HCT116 (cell line): Measurements from ENCODE around the gene CACNB2. TPM values are rescaled to one million over a fixed set of nuclear protein-coding genes. Genes with fewer than 3 reads are reported as not detected.

Experiments used
- ATAC-seq: fragments of 200-7000 bp; cut with Tn5 transposase; 2 replicates; pipeline ENCODE4 v1.9.1; 2020; ENCODE audit warnings: mild to moderate bottlenecking, moderate library complexity
- BruUV-seq: library from RNA; stranded (reverse); fragments of 400-500 nt; replicated peaks from 2 replicates; lab custom pipeline; 2021; lab: Mats Ljungman, UMichigan
- CTCF ChIA-PET: fragments of 300-600 bp; sonication (Branson Sonifier 250); formaldehyde crosslinking; loops from one replicate; lab custom pipeline; 2021; ENCODE audit warnings: antibody characterized with exemption; lab: Charles Lee
- POLR2A ChIA-PET: fragments of 300-600, 350-600 bp; sonication (Branson Sonifier 250); formaldehyde crosslinking; loops from one replicate; lab custom pipeline; 2021; ENCODE audit warnings: antibody characterized with exemption; lab: Charles Lee
- RAD21 ChIA-PET, 2 experiments: fragments of 300-600 bp; sonication (Branson Sonifier 250); formaldehyde crosslinking; loops; one replicate each; lab custom pipeline; 2023; ENCODE audit warnings: low total read pairs in 2 of 2; ENCODE audit not compliant: uncharacterized antibody in 2 of 2, unreplicated experiment in 2 of 2, low non-redundant PET in 1 of 2; lab: Charles Lee
- DNase-seq: peaks from one replicate; pipeline ENCODE4 v3.0.0-alpha.2; 2010; ENCODE audit warnings: low read depth, low spot score
- H2AFZ ChIP-seq: fragments of 200-600 bp; shearing (Covaris generic), sonication (generic); 2 replicates; pipeline ENCODE4 v1.6.1; 2017; ENCODE audit warnings: low read depth, mixed run types, mixed read lengths, antibody characterized with exemption, low read length; ENCODE audit not compliant: poor library complexity, severe bottlenecking
- H3K27ac ChIP-seq: 2 replicates; pipeline ENCODE4 v1.5.1; 2012; ENCODE audit warnings: low read depth, low read length
- H3K27me3 ChIP-seq: fragments of 200-600 bp; sonication (generic); 2 replicates; pipeline ENCODE4 v1.6.1; 2016; ENCODE audit warnings: mixed run types, low read length, mixed read lengths; ENCODE audit not compliant: insufficient read depth
- H3K36me3 ChIP-seq, 2 experiments: fragments of 200-500 bp in 1 of 2; fragments of 200-600 bp in 1 of 2; sonication (Bioruptor generic) in 1 of 2; sonication (generic) in 1 of 2; 2 replicates each; pipeline versions ENCODE4 v1.5.1 to v1.6.1; 2014 to 2016; ENCODE audit warnings: low read length in 2 of 2, inconsistent platforms in 1 of 2, mixed read lengths in 1 of 2, mixed run types in 1 of 2; ENCODE audit not compliant: insufficient read depth in 2 of 2, control insufficient read depth in 1 of 2
- H3K4me1 ChIP-seq, 2 experiments: fragments of 200-600 bp in 1 of 2; sonication (generic) in 1 of 2; 2 replicates each; pipeline versions ENCODE4 v1.5.1 to v1.6.1; 2012 to 2017; ENCODE audit warnings: low read length in 2 of 2, inconsistent platforms in 1 of 2, mild to moderate bottlenecking in 1 of 2, mixed read lengths in 1 of 2, mixed run types in 1 of 2, moderate library complexity in 1 of 2; ENCODE audit not compliant: insufficient read depth in 2 of 2, control insufficient read depth in 1 of 2
- H3K4me2 ChIP-seq: fragments of 200-600 bp; sonication (generic); 2 replicates; pipeline ENCODE4 v1.6.1; 2017; ENCODE audit warnings: mixed run types, low read length, mixed read lengths
- H3K4me3 ChIP-seq, 2 experiments: fragments of 200-600 bp in 1 of 2; sonication (generic) in 1 of 2; replicated peaks in 1 of 2; 2 replicates each; pipeline ENCODE4 v1.5.1; 2011 to 2016; ENCODE audit warnings: low read length in 2 of 2, control low read depth in 1 of 2, low read depth in 1 of 2, mild to moderate bottlenecking in 1 of 2, mixed read lengths in 1 of 2, mixed run types in 1 of 2
- H3K79me2 ChIP-seq: fragments of 200-600 bp; sonication (generic); 2 replicates; pipeline ENCODE4 v1.6.1; 2017; ENCODE audit warnings: mild to moderate bottlenecking, mixed run types, low read length, moderate library complexity, mixed read lengths; ENCODE audit not compliant: insufficient read depth
- H3K9ac ChIP-seq: fragments of 200-600 bp; sonication (generic); 2 replicates; pipeline ENCODE4 v1.6.1; 2016; ENCODE audit warnings: low read length, mixed read lengths
- H3K9me2 ChIP-seq: fragments of 200-600 bp; sonication (generic), shearing (Covaris generic); 2 replicates; pipeline ENCODE4 v1.6.1; 2017; ENCODE audit warnings: mixed run types, mild to moderate bottlenecking, moderate library complexity; ENCODE audit not compliant: insufficient read depth
- H3K9me3 ChIP-seq, 2 experiments: fragments of 200-500 bp in 1 of 2; fragments of 200-600 bp in 1 of 2; sonication (Bioruptor generic) in 1 of 2; sonication (generic) in 1 of 2; 2 replicates each; pipeline ENCODE4 v1.6.1; 2014 to 2017; ENCODE audit warnings: low read length in 2 of 2, mixed read lengths in 2 of 2, inconsistent platforms in 1 of 2, low read depth in 1 of 2, mild to moderate bottlenecking in 1 of 2, mixed run types in 1 of 2, moderate library complexity in 1 of 2; ENCODE audit not compliant: control insufficient read depth in 1 of 2, insufficient read depth in 1 of 2
- H4K20me1 ChIP-seq: fragments of 200-600 bp; sonication (generic), shearing (Covaris generic); 2 replicates; pipeline ENCODE4 v1.6.1; 2017; ENCODE audit warnings: mixed run types, mild to moderate bottlenecking, moderate library complexity; ENCODE audit not compliant: insufficient read depth
- EGR1 ChIP-seq: IDR thresholded peaks from 2 replicates; pipeline ENCODE4 v1.6.1; 2012; ENCODE audit warnings: low read depth
- EZH2phosphoT487 ChIP-seq: fragments of 200-600 bp; IDR thresholded peaks from 2 replicates; pipeline ENCODE4 v1.6.1; 2018; ENCODE audit warnings: antibody characterized with exemption, borderline replicate concordance
- FOSL1 ChIP-seq: IDR thresholded peaks from 2 replicates; pipeline ENCODE4 v1.6.1; 2012; ENCODE audit warnings: low read depth
- JUND ChIP-seq: IDR thresholded peaks from 2 replicates; pipeline ENCODE4 v1.6.1; 2012
- MAX ChIP-seq: IDR thresholded peaks from 2 replicates; pipeline ENCODE4 v1.6.1; 2012
- POLR2A ChIP-seq: IDR thresholded peaks from 2 replicates; pipeline ENCODE4 v1.7.0; 2011; ENCODE audit warnings: borderline replicate concordance; ENCODE audit not compliant: insufficient read depth, insufficient read length; ENCODE audit errors: extremely low read depth
- POLR2AphosphoS5 ChIP-seq: IDR thresholded peaks from 2 replicates; pipeline ENCODE4 v1.6.1; 2011; ENCODE audit warnings: mild to moderate bottlenecking, low read depth, low read length, moderate library complexity
- RAD21 ChIP-seq: IDR thresholded peaks from 2 replicates; pipeline ENCODE4 v1.6.1; 2012; ENCODE audit warnings: low read depth, mild to moderate bottlenecking
- REST ChIP-seq: IDR thresholded peaks from 2 replicates; pipeline ENCODE4 v1.6.1; 2012; ENCODE audit warnings: low read depth
- SIN3A ChIP-seq: IDR thresholded peaks from 2 replicates; pipeline ENCODE4 v1.6.1; 2012; ENCODE audit warnings: low read depth
- SP1 ChIP-seq: IDR thresholded peaks from 2 replicates; pipeline ENCODE4 v1.6.1; 2012; ENCODE audit warnings: low read depth
- SRF ChIP-seq: IDR thresholded peaks from 2 replicates; pipeline ENCODE4 v1.6.1; 2012; ENCODE audit warnings: low read depth
- YY1 ChIP-seq: IDR thresholded peaks from 2 replicates; pipeline ENCODE4 v1.6.1; 2011; ENCODE audit warnings: low read length, low read depth, moderate library complexity, mild to moderate bottlenecking; ENCODE audit not compliant: insufficient replicate concordance; ENCODE audit errors: extremely low read depth
- ZBTB33 ChIP-seq: IDR thresholded peaks from 2 replicates; pipeline ENCODE4 v1.6.1; 2011; ENCODE audit warnings: mild to moderate bottlenecking, low read length, moderate library complexity; ENCODE audit not compliant: insufficient replicate concordance; ENCODE audit errors: extremely low read depth
- ZFX ChIP-seq: fragments of 450-650 bp; IDR thresholded peaks from 2 replicates; pipeline ENCODE4 v1.6.1; 2017
- intact Hi-C: fragments of 100-400 bp; cut with micrococcal nuclease; formaldehyde crosslinking; loops from 2 replicates; pipeline ENCODE4 v1.10.0; 2022
- total RNA-seq: library from RNA; stranded (reverse); gene quantifications from one replicate; pipeline ENCODE4 v1.2.1, GENCODE V29; 2021; ENCODE audit not compliant: unreplicated experiment

The CACNB2 gene
- total RNA-seq, 1 experiment from 2014 or later, result 0.71 TPM

GRCh38 chr10:18542832-18543231 lies 402.6 kb downstream of the CACNB2 start (continued):
- no peak for TF ChIP-seq RAD21
- no peak for TF ChIP-seq SRF
- TF ChIP-seq ZFX, result no peak
- no peak for TF ChIP-seq EGR1
- no peak for TF ChIP-seq FOSL1
- TF ChIP-seq MAX, result no peak
- TF ChIP-seq, all 23 proteins: peak for 0

- H3K27ac ChIP-seq, result no peak overlapping the region
- H3K9me3 ChIP-seq, result no peaks in the 10 kb centered on the region
- CTCF ChIA-PET, result no interaction called here
- no peak for DNase-seq
- H3K9me2 ChIP-seq, result no peaks in the 10 kb centered on the region
- TF ChIP-seq RAD21 (no peak), JUND (no peak), POLR2AphosphoS5 (no peak), SP1 (no peak)
- peaks cover 0 to 3% of the 10 kb centered on the region in 2 experiments; a peak in 1 of 4 replicates for H3K36me3 ChIP-seq
- H3K79me2 ChIP-seq, result no peaks in the 10 kb centered on the region
- intact Hi-C loops, result no loop called here
- H3K4me1 ChIP-seq, result no peaks in the 10 kb centered on the region
- RAD21 ChIA-PET, result no interaction called here
- no peaks in the 10 kb centered on the region for H3K27me3 ChIP-seq
- H3K4me3 ChIP-seq, result no peak overlapping the region
- H3K4me2 ChIP-seq, result no peak overlapping the region
- no peak for ATAC-seq
- no peak overlapping the region for H2AFZ ChIP-seq
- no TSS peak for BruUV-seq
- POLR2A ChIA-PET, result no interaction called here
- H3K9ac ChIP-seq, result no peak overlapping the region
- no peaks in the 10 kb centered on the region for H4K20me1 ChIP-seq
These were observed 405.5 kb downstream of the CACNB2 start for GRCh38 chr10:18545621-18546305.

- Histone ChIP-seq H3K9me3 (no peaks in the 10 kb centered on the region), H3K4me3 (no peak overlapping the region), H3K4me1 (no peaks in the 10 kb centered on the region), H3K36me3 (peaks cover 0 to 5% of the 10 kb centered on the region in 2 experiments; a peak in 2 of 4 replicates), H3K9me2 (no peaks in the 10 kb centered on the region), H3K4me2 (no peak overlapping the region), H3K27me3 (no peaks in the 10 kb centered on the region), H3K27ac (no peak overlapping the region), H4K20me1 (no peaks in the 10 kb centered on the region), H3K79me2 (no peaks in the 10 kb centered on the region), H3K9ac (no peak overlapping the region), H2AFZ (no peak overlapping the region)
- ChIA-PET CTCF (no interaction called here), RAD21 (no interaction called here), POLR2A (no interaction called here)
- intact Hi-C loops, result no loop called here
- ATAC-seq, result no peak
- BruUV-seq, result no TSS peak
- no peak for DNase-seq
- TF ChIP-seq POLR2AphosphoS5, result no peak
- TF ChIP-seq POLR2A, result no peak
- TF ChIP-seq REST, result no peak
- no peak for TF ChIP-seq SP1
- no peak for TF ChIP-seq SIN3A
- no peak for TF ChIP-seq ZBTB33
- no peak for TF ChIP-seq EZH2phosphoT487
- no peak for TF ChIP-seq YY1
These were observed 408.9 kb downstream of the CACNB2 start for GRCh38 chr10:18549105-18549504.
